ENCODE results near the gene DLEC1. TPM values are rescaled to one million over a fixed set of nuclear protein-coding genes. Genes with fewer than 3 reads are reported as not detected.

Gene DLEC1
- total RNA-seq, 4 donors from 2014 or later, result 0.19 to 2.1 (median 0.50) TPM

- Histone ChIP-seq H3K4me1 (no peaks in the 10 kb centered on the region), H3K9me3 (no peaks in the 10 kb centered on the region), H3K27me3 (no peaks in the 10 kb centered on the region), H3K27ac (no peak overlapping the region), H3K36me3 (peaks cover 96% of the 10 kb centered on the region), H3K4me3 (no peak overlapping the region)
- DNase-seq (ENCODE audit: low spot score in 2 of 2), result peak in 1 of 2 donors; percentile 63
- TF ChIP-seq CTCF (IDR thresholded peaks at IDR 0.05) (no peak), POLR2AphosphoS5 (IDR thresholded peaks at IDR 0.05) (no peak), EP300 (IDR thresholded peaks at IDR 0.05) (no peak), POLR2A (IDR thresholded peaks at IDR 0.05) (no peak)
- WGBS, result 65% methylated on average over 7 of the region's 7 CpGs
Observed at GRCh38 chr3:38124324-38125122, 85.5 kb downstream of the DLEC1 start.

GRCh38 chr3:38125305-38126120 lies 86.5 kb downstream of the DLEC1 start:
- Histone ChIP-seq H3K4me3 (no peak overlapping the region), H3K27ac (no peak overlapping the region), H3K27me3 (no peaks in the 10 kb centered on the region), H3K36me3 (peaks cover 92% of the 10 kb centered on the region), H3K9me3 (no peaks in the 10 kb centered on the region), H3K4me1 (no peaks in the 10 kb centered on the region)
- DNase-seq (ENCODE audit: low spot score in 2 of 2), result peak in 1 of 2 donors; percentile 70
- TF ChIP-seq CTCF (IDR thresholded peaks at IDR 0.05) (no peak), EP300 (IDR thresholded peaks at IDR 0.05) (no peak), POLR2A (IDR thresholded peaks at IDR 0.05) (no peak), POLR2AphosphoS5 (IDR thresholded peaks at IDR 0.05) (no peak)
- WGBS, result 90% methylated on average over 8 of the region's 11 CpGs

GRCh38 chr3:38126121-38126892 lies 87.3 kb downstream of the DLEC1 start:
- Histone ChIP-seq H3K36me3 (peaks cover 92% of the 10 kb centered on the region), H3K4me3 (no peak overlapping the region), H3K9me3 (no peaks in the 10 kb centered on the region), H3K27me3 (no peaks in the 10 kb centered on the region), H3K27ac (no peak overlapping the region), H3K4me1 (no peaks in the 10 kb centered on the region)
- no peak for TF ChIP-seq POLR2A (IDR thresholded peaks at IDR 0.05)
- TF ChIP-seq EP300 (IDR thresholded peaks at IDR 0.05), result no peak
- no peak for TF ChIP-seq POLR2AphosphoS5 (IDR thresholded peaks at IDR 0.05)
- no peak for TF ChIP-seq CTCF (IDR thresholded peaks at IDR 0.05)
- DNase-seq (ENCODE audit: low spot score in 2 of 2), result peak in 1 of 2 donors; percentile 52
- no CpG with 5 or more reads among the region's 6 CpGs for WGBS

- Histone ChIP-seq H3K4me3 (no peak overlapping the region), H3K4me1 (peaks cover 2% of the 10 kb centered on the region), H3K27me3 (no peaks in the 10 kb centered on the region), H3K36me3 (peaks cover 92% of the 10 kb centered on the region), H3K9me3 (no peaks in the 10 kb centered on the region), H3K27ac (no peak overlapping the region)
- 93% methylated on average over 4 of the region's 4 CpGs for WGBS
- DNase-seq (ENCODE audit: low spot score in 2 of 2), result peak in 1 of 2 donors; percentile 24
- TF ChIP-seq POLR2AphosphoS5 (IDR thresholded peaks at IDR 0.05) (no peak), POLR2A (IDR thresholded peaks at IDR 0.05) (no peak), CTCF (IDR thresholded peaks at IDR 0.05) (no peak), EP300 (IDR thresholded peaks at IDR 0.05) (no peak)
Observed at GRCh38 chr3:38127611-38128302, 88.7 kb downstream of the DLEC1 start.

All from suprapubic skin (tissue), 4 donors.